ENCODE measurements around the gene NWD2. TPM values are rescaled to one million over a fixed set of nuclear protein-coding genes. Genes with fewer than 3 reads are reported as not detected.

Gene NWD2
- total RNA-seq, 1 donor from 2014 or later: 0.64 TPM

DNA sequence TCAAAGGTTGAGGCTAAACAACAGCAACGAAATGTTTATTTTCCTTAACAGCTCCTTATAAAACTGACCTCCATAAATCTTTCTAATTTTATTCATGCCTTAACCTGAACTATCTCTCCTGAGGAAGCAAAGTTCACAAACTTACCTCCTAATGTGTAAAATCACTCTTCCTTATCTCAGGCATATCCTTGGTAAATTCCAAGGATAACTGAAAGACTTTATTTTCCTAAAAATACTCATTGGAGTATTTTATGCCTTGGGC, 197.4 kb downstream of the NWD2 start:
- H3K4me1 ChIP-seq: no peaks in the 10 kb centered on the region
- H3K36me3 ChIP-seq: no peaks in the 10 kb centered on the region
- no peak overlapping the region for H3K27ac ChIP-seq
- no peak for DNase-seq (ENCODE audit: low spot score in 2 of 2)
- intact Hi-C loops (cut with DNase I): no loop called here
- H3K9me3 ChIP-seq: no peaks in the 10 kb centered on the region
- TF ChIP-seq, protein P1, sequence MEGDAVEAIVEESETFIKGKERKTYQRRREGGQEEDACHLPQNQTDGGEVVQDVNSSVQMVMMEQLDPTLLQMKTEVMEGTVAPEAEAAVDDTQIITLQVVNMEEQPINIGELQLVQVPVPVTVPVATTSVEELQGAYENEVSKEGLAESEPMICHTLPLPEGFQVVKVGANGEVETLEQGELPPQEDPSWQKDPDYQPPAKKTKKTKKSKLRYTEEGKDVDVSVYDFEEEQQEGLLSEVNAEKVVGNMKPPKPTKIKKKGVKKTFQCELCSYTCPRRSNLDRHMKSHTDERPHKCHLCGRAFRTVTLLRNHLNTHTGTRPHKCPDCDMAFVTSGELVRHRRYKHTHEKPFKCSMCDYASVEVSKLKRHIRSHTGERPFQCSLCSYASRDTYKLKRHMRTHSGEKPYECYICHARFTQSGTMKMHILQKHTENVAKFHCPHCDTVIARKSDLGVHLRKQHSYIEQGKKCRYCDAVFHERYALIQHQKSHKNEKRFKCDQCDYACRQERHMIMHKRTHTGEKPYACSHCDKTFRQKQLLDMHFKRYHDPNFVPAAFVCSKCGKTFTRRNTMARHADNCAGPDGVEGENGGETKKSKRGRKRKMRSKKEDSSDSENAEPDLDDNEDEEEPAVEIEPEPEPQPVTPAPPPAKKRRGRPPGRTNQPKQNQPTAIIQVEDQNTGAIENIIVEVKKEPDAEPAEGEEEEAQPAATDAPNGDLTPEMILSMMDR (IDR thresholded peaks at IDR 0.05): no peak
- no peak overlapping the region for H3K4me3 ChIP-seq
- no peaks in the 10 kb centered on the region for H3K27me3 ChIP-seq

DNA sequence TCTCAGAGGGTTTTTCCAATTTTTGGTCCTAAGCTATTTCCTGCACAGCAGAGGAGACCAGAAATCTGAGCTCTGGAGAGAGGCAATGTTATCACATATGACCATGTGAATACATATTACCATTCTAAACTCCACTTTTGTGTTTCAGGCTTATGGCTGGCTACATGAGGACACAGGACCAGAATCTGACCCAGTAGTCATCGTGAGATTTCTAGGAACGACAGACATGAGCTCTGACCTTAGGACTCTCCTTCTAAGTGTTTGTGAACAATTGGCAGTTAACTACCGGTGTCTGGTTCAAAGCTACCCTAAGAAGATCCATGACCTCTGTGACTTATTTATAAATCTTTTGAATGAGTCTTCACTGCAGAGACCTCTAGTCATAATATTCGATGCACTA, 198.6 kb downstream of the NWD2 start:
- Histone ChIP-seq H3K4me3 (no peak overlapping the region), H3K36me3 (no peaks in the 10 kb centered on the region), H3K27me3 (no peaks in the 10 kb centered on the region), H3K27ac (no peak overlapping the region), H3K9me3 (no peaks in the 10 kb centered on the region), H3K4me1 (no peaks in the 10 kb centered on the region)
- TF ChIP-seq, protein P1 (IDR thresholded peaks at IDR 0.05): no peak
- no peak for DNase-seq (ENCODE audit: low spot score in 2 of 2)
- intact Hi-C loops (cut with DNase I): no loop called here

DNA sequence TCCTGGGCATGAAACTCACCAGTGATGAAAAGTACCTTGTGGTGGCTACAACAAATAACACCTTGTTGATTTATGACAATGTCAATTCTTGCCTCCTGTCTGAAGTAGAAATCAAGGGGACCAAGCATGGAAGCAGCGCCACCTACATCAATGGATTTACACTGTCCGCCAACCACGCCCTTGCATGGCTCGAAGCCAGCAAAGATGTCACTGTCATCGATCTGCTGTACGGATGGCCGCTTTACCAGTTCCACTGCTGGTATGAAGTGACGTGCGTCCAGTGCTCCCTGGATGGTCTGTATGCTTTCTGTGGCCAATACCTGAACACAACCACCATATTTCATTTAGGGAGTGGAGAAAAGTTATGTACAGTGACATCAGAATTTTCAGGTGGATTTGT, 200.5 kb downstream of the NWD2 start:
- TF ChIP-seq, protein P1 (IDR thresholded peaks at IDR 0.05): no peak
- DNase-seq (ENCODE audit: low spot score in 2 of 2): no peak
- H3K36me3 ChIP-seq: no peaks in the 10 kb centered on the region
- no peaks in the 10 kb centered on the region for H3K4me1 ChIP-seq
- H3K27ac ChIP-seq: no peak overlapping the region
- intact Hi-C loops (cut with DNase I): no loop called here
- H3K4me3 ChIP-seq: no peak overlapping the region
- H3K9me3 ChIP-seq: no peaks in the 10 kb centered on the region
- H3K27me3 ChIP-seq: no peaks in the 10 kb centered on the region

DNA sequence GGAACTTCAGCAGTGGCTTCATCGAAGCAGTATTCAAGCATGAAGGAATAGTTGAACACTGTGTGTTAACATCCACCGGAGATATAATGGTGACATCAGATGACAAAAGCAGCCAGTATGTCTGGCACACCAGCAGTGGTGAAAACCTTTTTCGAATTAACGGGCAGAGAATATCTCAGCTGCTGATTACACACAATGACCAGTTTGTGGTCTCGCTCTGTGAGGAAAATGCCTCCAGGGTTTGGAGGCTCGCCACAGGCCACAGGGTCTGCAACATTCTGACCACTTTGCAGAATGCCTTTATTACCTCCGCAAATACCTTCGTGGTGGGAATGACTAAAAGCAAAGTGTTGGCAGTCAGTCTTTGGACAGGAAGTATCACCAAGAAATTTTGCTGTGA, 201.5 kb downstream of the NWD2 start:
- H3K27me3 ChIP-seq: no peaks in the 10 kb centered on the region
- intact Hi-C loops (cut with DNase I): no loop called here
- no peak for DNase-seq (ENCODE audit: low spot score in 2 of 2)

DNA sequence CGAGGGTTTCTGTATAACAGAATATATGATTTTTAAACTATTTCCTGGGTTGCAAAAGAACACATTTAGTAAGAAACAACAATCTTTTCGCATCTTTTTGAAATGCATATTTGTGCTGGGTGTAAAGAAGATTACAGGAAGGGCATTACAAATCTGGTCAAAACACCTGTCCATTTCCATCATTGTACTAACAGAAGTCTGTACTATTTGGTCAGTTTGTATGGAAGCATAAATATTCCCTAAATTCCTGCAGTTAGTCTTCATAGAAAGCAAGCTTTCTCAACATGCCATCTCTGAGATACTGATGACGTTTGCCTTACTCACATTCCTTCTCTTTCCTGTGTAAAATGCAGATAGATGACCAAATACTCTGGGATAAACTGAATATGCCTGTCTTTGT, 203.3 kb downstream of the NWD2 start:
- intact Hi-C loops (cut with DNase I): no loop called here
- no peak overlapping the region for H3K27ac ChIP-seq
- no peak for DNase-seq (ENCODE audit: low spot score in 2 of 2)
- H3K36me3 ChIP-seq: no peaks in the 10 kb centered on the region
- H3K4me1 ChIP-seq: no peaks in the 10 kb centered on the region
- no peaks in the 10 kb centered on the region for H3K27me3 ChIP-seq
- H3K9me3 ChIP-seq: no peaks in the 10 kb centered on the region
- TF ChIP-seq, protein P1 (IDR thresholded peaks at IDR 0.05): no peak
- no peak overlapping the region for H3K4me3 ChIP-seq

More for the DNA sequence above, 201.5 kb downstream of the NWD2 start:
- Histone ChIP-seq H3K27ac (no peak overlapping the region), H3K9me3 (no peaks in the 10 kb centered on the region), H3K4me1 (no peaks in the 10 kb centered on the region), H3K4me3 (no peak overlapping the region), H3K36me3 (no peaks in the 10 kb centered on the region)
- TF ChIP-seq, protein P1 (IDR thresholded peaks at IDR 0.05): no peak

DNA sequence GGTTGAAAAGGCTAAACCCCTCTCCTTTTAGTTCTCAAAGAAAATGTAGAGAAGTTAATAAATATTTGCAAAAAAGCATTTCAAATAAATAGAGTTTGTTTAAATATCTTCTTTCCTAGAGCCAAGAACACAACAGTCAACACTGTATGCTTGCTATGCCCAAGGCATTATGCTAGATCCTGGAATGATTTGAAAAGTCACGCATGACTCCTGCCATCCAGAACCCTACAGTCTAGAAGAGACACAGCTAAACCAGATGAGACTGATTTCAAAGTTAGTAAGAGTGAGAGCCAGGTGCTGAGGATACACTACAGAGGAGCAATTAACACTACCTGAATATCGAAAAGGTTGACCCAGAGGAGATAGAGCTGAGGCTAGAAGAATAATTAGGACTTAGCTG, 205.8 kb downstream of the NWD2 start:
- intact Hi-C loops (cut with DNase I): no loop called here
- H3K27me3 ChIP-seq: no peaks in the 10 kb centered on the region
- no peaks in the 10 kb centered on the region for H3K4me1 ChIP-seq

More for the DNA sequence above, 205.8 kb downstream of the NWD2 start:
- Histone ChIP-seq H3K9me3 (no peaks in the 10 kb centered on the region), H3K27ac (no peak overlapping the region), H3K4me3 (no peak overlapping the region), H3K36me3 (no peaks in the 10 kb centered on the region)
- TF ChIP-seq, protein P1 (IDR thresholded peaks at IDR 0.05): no peak
- no peak for DNase-seq (ENCODE audit: low spot score in 2 of 2)

Data from ascending aorta (tissue), 2 donors.